GM11168 (cell line): ENCODE results near the gene ABCA6.

ENCODE experiments used
- in situ Hi-C: fragments of 300-500 bp; cut with MboI; formaldehyde crosslinking; loops from one replicate; pipeline ENCODE4 v1.12.0; 2022; ENCODE audit warnings: low sequenced_read_pairs; ENCODE audit not compliant: unreplicated experiment

The ABCA6 gene

DNA sequence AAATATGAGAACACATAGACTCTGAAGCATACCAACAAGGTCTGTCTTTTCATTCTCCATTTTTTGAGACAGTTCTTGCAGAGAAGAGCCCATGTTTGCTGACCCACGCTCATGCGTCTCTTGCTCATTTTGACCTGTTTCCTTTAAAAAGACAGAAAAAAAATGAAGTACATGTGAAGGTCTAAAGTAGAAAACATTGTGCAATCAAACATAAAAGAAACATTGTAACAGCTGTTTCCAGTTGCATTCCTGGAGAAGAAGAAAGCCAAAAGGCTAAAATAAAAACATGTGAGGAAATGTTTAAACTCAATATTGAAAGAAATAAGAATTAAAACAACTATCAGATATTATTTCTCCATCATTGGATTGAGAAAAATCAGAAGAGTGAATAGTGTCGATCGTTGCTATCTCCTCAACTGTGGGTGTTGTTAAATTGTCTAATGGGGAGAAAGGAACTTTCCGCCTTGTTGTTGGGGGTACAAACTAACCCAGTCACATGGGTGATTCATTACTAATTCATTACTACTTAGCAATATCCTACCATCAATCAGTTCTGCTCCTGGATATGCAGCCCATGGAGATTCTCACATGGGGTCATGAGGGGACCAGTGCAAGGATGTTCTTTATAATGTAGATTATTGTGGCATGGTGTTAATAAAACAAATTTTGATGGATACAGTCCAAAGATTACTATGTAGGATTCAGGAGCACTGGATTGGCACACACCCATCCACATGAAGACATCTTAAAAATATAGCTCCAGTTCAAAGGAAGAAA lies 90.5 kb downstream of the ABCA6 start:
- in situ Hi-C loops = no loop called here

GRCh38 chr17:69048634-69049033 lies 93.1 kb downstream of the ABCA6 start:
- in situ Hi-C loops = no loop called here

GRCh38 chr17:69047368-69048263 lies 94.1 kb downstream of the ABCA6 start:
- in situ Hi-C loops = no loop called here

GRCh38 chr17:69046121-69046807 lies 95.4 kb downstream of the ABCA6 start:
- in situ Hi-C loops = no loop called here

DNA sequence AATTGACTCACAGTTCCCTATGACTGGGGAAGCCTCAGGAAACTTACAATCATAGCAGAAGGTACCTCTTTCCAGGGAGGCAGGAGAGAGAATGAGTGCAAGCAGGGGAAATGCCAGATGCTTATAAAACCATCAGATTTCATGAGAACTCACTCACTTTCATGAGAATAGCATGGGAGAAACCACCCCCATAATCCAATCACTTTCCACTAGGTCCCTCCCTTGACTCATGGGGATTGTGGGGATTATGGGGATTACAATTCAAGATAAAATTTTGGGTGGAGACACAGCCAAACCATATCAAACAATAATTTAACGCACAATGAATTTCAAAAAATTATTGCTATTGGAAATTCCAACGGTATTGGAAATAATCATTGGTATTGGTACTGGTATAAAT lies 96.0 kb downstream of the ABCA6 start:
- in situ Hi-C loops = no loop called here

DNA sequence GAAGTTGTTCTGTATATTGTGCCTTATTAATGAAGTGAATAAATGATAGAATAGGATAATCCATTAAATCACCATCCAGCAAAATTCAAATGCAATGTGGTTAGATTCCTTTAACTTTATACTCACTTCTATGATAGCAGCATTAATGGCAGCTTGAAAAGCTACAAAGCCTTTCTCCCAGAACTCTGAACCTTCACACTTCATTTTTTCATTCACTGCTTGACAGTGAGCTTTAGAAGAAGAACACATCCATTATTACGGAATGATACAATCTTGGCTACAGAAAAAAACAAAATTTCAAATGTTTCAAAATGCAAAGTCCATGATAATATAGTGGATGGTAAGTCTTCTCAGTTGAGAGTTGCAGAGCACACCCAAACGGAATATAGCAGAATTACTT lies 97.3 kb downstream of the ABCA6 start:
- in situ Hi-C loops = no loop called here

- in situ Hi-C loops = no loop called here
Observed at GRCh38 chr17:69043098-69043734, 98.5 kb downstream of the ABCA6 start.

- in situ Hi-C loops = no loop called here
Observed at GRCh38 chr17:69042308-69042707, 99.4 kb downstream of the ABCA6 start.

DNA sequence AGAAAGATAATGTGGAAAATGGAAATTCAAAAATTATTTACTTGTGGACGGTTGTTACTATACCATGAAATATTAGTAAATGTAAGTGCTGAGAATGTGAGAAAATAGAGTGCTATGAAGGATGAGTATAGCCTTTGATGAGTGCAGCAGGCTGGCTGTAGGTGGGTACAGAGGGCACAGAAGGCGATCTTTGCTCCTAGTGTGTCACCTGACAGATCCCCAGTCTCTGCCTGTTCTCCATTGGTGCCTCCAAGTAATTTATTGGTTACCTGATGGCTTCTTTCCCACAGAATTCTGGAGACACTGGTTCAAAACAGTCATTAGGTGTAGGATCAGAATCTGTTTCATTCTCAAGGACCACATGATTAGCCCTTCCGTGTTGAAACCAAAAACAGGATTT lies 109.9 kb downstream of the ABCA6 start:
- in situ Hi-C loops = no loop called here

GRCh38 chr17:69030169-69030568 lies 111.5 kb downstream of the ABCA6 start:
- in situ Hi-C loops = no loop called here
